ENCODE results near the gene TRAPPC10.

Gene TRAPPC10

DNA sequence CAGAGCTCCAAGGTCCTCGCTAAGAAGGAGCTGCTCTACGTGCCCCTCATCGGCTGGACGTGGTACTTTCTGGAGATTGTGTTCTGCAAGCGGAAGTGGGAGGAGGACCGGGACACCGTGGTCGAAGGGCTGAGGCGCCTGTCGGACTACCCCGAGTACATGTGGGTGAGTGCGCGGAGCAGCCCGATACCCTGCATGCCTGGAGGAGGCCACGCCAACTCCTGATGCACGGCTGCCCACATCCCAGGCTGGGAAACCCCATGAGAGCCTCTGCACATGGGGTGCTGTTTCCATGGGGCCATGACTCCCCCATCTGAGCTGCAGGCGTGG, 43.0 kb upstream of the TRAPPC10 start:
- DNase-seq: no peak
- TF ChIP-seq, protein P1, sequence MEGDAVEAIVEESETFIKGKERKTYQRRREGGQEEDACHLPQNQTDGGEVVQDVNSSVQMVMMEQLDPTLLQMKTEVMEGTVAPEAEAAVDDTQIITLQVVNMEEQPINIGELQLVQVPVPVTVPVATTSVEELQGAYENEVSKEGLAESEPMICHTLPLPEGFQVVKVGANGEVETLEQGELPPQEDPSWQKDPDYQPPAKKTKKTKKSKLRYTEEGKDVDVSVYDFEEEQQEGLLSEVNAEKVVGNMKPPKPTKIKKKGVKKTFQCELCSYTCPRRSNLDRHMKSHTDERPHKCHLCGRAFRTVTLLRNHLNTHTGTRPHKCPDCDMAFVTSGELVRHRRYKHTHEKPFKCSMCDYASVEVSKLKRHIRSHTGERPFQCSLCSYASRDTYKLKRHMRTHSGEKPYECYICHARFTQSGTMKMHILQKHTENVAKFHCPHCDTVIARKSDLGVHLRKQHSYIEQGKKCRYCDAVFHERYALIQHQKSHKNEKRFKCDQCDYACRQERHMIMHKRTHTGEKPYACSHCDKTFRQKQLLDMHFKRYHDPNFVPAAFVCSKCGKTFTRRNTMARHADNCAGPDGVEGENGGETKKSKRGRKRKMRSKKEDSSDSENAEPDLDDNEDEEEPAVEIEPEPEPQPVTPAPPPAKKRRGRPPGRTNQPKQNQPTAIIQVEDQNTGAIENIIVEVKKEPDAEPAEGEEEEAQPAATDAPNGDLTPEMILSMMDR (IDR thresholded peaks at IDR 0.05): no peak
- Mint-ChIP-seq H3K9me3 (peaks cover 4% of the 10 kb centered on the region), H3K27me3 (ENCODE audit: low read depth, poor library complexity) (peaks cover 3% of the 10 kb centered on the region), H3K27ac (no peak overlapping the region), H3K36me3 (ENCODE audit: low read depth) (peaks cover 5% of the 10 kb centered on the region), H3K4me1 (peaks cover 44% of the 10 kb centered on the region), H3K4me3 (no peak overlapping the region)

DNA sequence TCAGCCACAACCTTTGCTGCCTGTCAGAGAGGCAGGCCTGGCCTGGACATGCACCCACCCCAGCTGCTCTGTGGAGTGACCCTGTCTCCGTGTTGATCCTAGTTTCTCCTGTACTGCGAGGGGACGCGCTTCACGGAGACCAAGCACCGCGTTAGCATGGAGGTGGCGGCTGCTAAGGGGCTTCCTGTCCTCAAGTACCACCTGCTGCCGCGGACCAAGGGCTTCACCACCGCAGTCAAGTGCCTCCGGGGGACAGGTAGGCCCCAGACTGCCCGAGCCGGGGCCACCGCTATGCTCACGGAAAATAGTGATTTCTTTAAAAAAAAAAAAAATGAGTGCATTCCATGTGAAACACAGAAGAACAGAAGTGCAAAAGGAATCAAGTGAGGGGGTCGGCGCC, 41.6 kb upstream of the TRAPPC10 start:
- Mint-ChIP-seq H3K36me3 (ENCODE audit: low read depth) (no peaks in the 10 kb centered on the region), H3K9me3 (no peaks in the 10 kb centered on the region), H3K4me3 (no peak overlapping the region), H3K27ac (no peak overlapping the region), H3K4me1 (peaks cover 45% of the 10 kb centered on the region), H3K27me3 (ENCODE audit: low read depth, poor library complexity) (peaks cover 3% of the 10 kb centered on the region)
- no peak for DNase-seq
- TF ChIP-seq, protein P1 (IDR thresholded peaks at IDR 0.05): no peak

DNA sequence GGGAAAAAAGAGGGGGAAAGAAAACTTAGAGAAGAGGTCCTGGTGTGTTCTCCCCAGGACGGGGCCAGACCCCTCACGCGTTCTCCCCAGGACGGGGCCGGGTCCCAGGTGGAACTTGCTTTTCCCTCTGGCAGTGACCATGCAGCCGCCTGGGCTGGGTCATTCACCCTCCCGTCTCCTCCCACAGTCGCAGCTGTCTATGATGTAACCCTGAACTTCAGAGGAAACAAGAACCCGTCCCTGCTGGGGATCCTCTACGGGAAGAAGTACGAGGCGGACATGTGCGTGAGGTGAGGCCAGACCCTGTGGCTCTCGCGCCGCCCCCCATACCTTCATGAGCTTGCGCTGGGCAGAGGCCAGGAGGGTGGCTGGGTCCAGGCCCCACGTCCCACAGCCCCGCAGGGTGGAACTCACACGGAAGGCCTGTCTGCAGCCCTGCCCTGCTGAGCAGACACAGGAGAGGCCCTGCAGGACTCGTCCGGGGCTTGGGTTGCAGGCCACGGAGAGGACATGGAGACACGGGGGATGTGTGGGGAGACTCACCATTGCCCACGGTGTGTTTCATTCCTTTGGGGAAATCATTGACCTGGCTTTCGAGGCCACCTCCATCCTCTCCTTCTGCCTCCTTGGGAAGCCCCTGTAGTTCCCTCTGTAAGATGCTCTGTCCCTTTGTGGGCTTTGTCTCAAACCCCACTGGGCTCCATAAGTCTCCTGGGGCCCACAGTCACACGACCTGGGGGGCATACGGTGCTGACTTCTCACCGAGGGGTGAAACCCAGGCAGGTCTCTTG, 40.7 kb upstream of the TRAPPC10 start:
- H3K27me3 Mint-ChIP-seq (ENCODE audit: low read depth, poor library complexity): peaks cover 3% of the 10 kb centered on the region
- H3K4me1 Mint-ChIP-seq: peaks cover 42% of the 10 kb centered on the region
- no peak for DNase-seq
- TF ChIP-seq, protein P1 (IDR thresholded peaks at IDR 0.05): no peak
- H3K9me3 Mint-ChIP-seq: no peaks in the 10 kb centered on the region
- H3K27ac Mint-ChIP-seq: no peak overlapping the region
- no peaks in the 10 kb centered on the region for H3K36me3 Mint-ChIP-seq (ENCODE audit: low read depth)
- no peak overlapping the region for H3K4me3 Mint-ChIP-seq

DNA sequence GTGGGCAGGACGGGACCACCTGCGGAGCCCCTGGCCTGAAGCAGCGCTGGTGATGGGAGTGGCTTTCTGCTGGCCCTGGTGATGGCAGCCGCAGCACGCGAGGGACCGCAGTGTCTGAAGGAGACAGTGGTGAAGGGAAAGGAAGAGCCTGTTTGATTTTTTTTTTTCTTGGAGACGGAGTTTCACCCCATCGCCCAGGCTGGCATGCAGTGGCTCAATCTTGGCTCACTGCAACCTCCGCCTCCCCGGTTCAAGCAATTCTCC, 40.2 kb upstream of the TRAPPC10 start:
- DNase-seq: no peak
- TF ChIP-seq, protein P1 (IDR thresholded peaks at IDR 0.05): no peak
- Mint-ChIP-seq H3K27me3 (ENCODE audit: low read depth, poor library complexity) (peaks cover 3% of the 10 kb centered on the region), H3K9me3 (no peaks in the 10 kb centered on the region), H3K36me3 (ENCODE audit: low read depth) (no peaks in the 10 kb centered on the region), H3K4me3 (no peak overlapping the region), H3K27ac (no peak overlapping the region), H3K4me1 (peaks cover 37% of the 10 kb centered on the region)

DNA sequence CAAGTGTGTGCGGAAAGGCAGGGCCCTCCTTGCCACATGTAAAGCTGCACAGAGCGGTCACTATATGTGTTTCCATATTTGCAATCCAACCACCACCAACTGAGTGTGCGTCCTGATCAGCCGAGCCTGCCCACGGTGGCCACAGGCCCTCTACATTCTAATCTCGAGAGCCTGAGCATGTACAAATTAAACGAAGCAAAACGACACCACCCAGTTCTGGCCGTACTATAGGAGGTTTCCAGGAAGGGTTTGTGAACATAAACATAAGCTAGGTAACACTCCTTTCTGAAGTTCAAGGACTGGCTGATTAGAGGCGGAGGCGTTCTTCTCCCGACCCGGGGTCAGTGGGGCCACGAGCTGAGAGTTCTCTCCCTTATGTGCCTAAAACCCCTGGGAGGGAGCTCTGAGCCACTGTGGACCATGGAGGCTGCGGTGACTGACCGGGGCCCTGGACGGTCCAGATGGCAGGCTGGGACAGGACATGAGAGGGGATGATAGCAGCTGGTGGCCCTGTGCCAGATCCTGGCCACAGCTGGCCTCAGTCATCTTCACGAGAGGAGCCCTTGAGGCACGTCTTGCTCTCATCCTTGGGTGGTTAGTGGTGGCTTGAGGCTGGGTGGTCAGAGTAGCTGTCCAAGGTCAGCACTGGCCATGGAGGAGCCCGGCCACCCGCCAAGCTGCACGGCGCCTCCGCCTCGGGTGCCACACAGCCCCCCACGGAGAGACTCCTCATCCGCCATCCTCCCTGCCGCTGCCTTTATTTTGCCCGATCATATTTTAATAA, 39.1 kb upstream of the TRAPPC10 start:
- Mint-ChIP-seq H3K9me3 (no peaks in the 10 kb centered on the region), H3K36me3 (ENCODE audit: low read depth) (no peaks in the 10 kb centered on the region), H3K27me3 (ENCODE audit: low read depth, poor library complexity) (peaks cover 12% of the 10 kb centered on the region), H3K4me1 (peaks cover 29% of the 10 kb centered on the region), H3K4me3 (no peak overlapping the region), H3K27ac (peak overlapping the region; percentile 68)
- TF ChIP-seq, protein P1 (IDR thresholded peaks at IDR 0.05): no peak
- no peak for DNase-seq

DNA sequence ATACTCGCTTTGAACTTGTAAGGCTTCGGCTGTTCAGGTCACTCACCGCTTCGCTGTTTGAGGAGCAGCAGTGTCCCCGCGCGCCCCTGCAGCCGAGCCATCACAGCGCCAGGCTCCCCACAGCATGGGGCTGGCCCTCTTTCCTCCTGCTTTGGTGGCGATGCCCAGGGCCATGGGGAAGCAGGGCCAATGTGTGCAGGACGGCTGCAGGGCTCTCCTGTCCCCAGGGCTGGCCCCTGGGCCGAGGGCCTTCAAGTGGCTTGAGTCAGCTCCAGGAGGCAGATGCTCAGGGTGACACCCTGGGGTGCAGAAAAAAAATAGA, 38.5 kb upstream of the TRAPPC10 start:
- no peaks in the 10 kb centered on the region for H3K9me3 Mint-ChIP-seq
- TF ChIP-seq, protein P1 (IDR thresholded peaks at IDR 0.05): no peak
- H3K4me1 Mint-ChIP-seq: peaks cover 29% of the 10 kb centered on the region
- DNase-seq: no peak
- no peak overlapping the region for H3K27ac Mint-ChIP-seq
- H3K4me3 Mint-ChIP-seq: no peak overlapping the region
- H3K36me3 Mint-ChIP-seq (ENCODE audit: low read depth): no peaks in the 10 kb centered on the region
- H3K27me3 Mint-ChIP-seq (ENCODE audit: low read depth, poor library complexity): peaks cover 12% of the 10 kb centered on the region
